Bronchial epithelial cell (primary cell): ENCODE results near the gene ALPI. TPM values are rescaled to one million over a fixed set of nuclear protein-coding genes. Genes with fewer than 3 reads are reported as not detected.

Experiments used
- DNase-seq: peaks from one replicate; pipeline ENCODE4 v3.0.0-alpha.2; 2010; ENCODE audit warnings: low read depth
- FAIRE-seq: peaks from 2 replicates; lab custom pipeline; 2011; peaks lifted over from hg19 to GRCh38; lab: Jason Lieb, UNC
- H3K27me3 ChIP-seq: 2 replicates; pipeline ENCODE4 v1.5.1; 2011; ENCODE audit warnings: low read length; ENCODE audit not compliant: control insufficient read depth, insufficient read depth
- H3K36me3 ChIP-seq: 2 replicates; pipeline ENCODE4 v1.5.1; 2011; ENCODE audit warnings: low read length; ENCODE audit not compliant: control insufficient read depth, insufficient read depth
- H3K4me3 ChIP-seq: 2 replicates; pipeline ENCODE4 v1.5.1; 2011; ENCODE audit warnings: mild to moderate bottlenecking, low read depth, low read length, control low read depth
- total RNA-seq: library from RNA; depleted of rRNA; stranded (reverse); fragments of >200 nt; gene quantifications from 2 replicates; pipeline ENCODE4 v1.2.1, GENCODE V29; 2014
- TF ChIP-seq, protein P1 (sequence below): IDR thresholded peaks from 2 replicates; pipeline ENCODE4 v1.5.1; 2011; ENCODE audit warnings: mild to moderate bottlenecking, moderate library complexity, low read length, control low read depth, inconsistent platforms; ENCODE audit not compliant: insufficient read depth, severe bottlenecking

ALPI gene
- total RNA-seq, 1 donor from 2014 or later = not detected

DNA sequence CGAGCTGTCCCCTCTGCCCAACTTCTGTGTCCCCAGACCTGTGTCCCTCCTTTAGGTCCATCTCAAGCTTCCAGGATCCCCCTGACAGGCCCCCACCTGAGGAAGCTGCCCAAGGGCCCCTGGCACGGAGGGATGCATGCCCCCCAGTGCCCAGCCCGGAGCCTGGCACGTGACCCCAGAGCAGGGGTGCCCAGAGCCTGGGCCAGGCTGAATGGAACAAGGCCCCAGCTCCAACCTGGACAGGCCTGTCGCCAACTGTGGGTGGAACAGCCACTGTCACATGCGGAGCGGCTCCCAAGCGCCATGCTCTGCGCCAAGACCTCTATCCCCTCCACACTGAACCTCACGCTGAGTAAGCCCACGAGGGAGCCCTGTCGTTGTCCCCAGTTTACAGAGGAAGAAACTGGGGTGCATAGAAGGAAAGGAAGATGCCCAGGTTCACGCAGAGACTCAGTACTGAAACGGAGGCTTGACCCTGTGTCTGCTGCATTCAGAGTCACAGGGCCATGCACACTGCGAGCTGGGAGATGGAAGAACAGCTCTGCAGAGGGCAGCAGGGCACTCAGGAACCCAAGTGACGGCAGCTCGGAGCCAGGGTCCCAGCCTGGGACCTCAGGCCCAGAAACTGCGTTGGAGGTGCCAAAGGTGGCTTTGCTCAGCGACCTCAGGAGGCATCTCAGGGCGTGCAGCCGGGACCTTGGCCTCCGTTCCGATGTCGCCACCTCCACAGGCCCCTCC lies 37.2 kb downstream of the ALPI start:
- Histone ChIP-seq H3K4me3 (no peak overlapping the region), H3K36me3 (no peaks in the 10 kb centered on the region), H3K27me3 (peaks cover 6% of the 10 kb centered on the region)
- no peak for FAIRE-seq
- TF ChIP-seq, protein P1, sequence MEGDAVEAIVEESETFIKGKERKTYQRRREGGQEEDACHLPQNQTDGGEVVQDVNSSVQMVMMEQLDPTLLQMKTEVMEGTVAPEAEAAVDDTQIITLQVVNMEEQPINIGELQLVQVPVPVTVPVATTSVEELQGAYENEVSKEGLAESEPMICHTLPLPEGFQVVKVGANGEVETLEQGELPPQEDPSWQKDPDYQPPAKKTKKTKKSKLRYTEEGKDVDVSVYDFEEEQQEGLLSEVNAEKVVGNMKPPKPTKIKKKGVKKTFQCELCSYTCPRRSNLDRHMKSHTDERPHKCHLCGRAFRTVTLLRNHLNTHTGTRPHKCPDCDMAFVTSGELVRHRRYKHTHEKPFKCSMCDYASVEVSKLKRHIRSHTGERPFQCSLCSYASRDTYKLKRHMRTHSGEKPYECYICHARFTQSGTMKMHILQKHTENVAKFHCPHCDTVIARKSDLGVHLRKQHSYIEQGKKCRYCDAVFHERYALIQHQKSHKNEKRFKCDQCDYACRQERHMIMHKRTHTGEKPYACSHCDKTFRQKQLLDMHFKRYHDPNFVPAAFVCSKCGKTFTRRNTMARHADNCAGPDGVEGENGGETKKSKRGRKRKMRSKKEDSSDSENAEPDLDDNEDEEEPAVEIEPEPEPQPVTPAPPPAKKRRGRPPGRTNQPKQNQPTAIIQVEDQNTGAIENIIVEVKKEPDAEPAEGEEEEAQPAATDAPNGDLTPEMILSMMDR = no peak
- no peak for DNase-seq

DNA sequence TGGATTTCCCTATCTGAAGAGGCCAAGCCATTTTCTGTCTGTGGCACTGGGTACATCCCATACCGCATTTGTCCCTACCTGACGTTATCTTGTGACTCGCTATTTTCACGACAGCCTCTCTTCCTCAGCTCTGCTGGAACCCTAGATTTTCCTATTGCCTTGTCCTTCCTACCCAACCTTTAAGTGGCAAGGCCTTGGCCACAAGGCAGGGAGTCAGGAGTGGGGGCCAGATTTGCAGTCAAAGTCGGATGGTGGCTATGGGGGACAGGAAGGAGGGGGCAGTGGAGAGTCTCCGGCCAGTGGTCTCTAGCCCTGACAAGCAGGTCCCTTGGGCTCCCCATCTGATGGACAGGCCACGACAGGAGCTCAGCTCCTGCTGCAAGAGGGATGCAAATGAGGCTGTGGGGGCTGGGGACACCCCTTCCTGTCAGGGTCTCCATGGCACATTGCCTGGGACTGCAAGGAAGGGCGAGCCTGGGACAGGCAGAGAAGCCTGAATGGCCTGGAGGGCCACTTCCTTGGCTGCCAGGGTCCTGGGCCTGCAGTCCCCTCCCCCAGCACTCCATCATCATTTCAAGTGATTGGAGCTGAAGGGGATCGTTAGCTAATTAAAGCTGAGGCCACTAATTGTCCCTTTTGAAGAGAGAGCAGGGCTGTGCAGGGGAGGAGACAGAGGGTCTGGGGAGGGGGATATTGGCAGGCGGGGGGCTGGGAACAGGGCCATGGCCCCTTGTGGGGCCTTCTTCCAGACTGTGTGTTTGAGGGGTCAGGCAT lies 37.9 kb downstream of the ALPI start:
- H3K36me3 ChIP-seq = no peaks in the 10 kb centered on the region
- H3K4me3 ChIP-seq = no peak overlapping the region
- peaks cover 1% of the 10 kb centered on the region for H3K27me3 ChIP-seq
- TF ChIP-seq, protein P1 = no peak
- DNase-seq (no peak), FAIRE-seq (no peak)

DNA sequence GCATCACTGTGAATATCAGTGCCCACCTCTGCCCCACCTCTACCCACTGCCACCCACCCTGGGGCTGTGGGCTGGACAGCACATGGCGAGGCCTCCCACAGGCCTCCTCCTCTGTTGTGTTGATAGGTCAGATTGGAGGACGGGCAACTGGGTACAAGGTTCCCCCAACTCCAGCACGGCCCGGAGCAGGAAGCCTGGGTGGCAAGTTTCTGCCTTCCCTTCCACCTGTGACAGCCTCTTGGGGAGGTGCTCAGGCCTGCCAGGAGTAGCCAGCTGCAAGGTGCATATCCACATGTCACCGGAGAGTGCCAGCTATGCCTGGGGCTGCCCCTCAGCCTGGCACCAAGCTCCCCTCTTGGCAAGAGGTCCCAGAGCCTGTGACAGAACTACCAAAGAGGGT lies 38.6 kb downstream of the ALPI start:
- FAIRE-seq (no peak), DNase-seq (no peak)
- no peak overlapping the region for H3K4me3 ChIP-seq
- H3K36me3 ChIP-seq = no peaks in the 10 kb centered on the region
- TF ChIP-seq, protein P1 = no peak
- H3K27me3 ChIP-seq = peaks cover 1% of the 10 kb centered on the region

DNA sequence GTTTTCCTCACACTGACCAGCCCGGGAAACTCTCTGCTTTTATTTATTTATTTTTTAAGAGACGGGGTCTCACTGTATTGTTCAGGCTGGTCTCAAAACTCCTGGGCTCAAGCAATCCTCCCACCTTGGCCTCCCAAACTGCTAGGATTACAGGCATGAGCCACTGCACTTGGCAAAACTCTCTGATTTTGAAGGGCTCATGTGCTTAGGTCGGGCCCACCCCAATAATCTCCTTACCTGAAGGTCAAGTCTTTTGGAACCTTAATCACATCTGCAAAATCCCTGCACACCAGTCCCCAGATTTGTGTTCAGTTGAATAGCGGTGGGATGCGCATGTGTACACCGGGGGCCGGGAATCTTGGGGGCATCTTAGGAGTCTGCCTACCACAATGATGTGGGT lies 39.3 kb downstream of the ALPI start:
- Histone ChIP-seq H3K36me3 (no peaks in the 10 kb centered on the region), H3K4me3 (no peak overlapping the region), H3K27me3 (peaks cover 1% of the 10 kb centered on the region)
- TF ChIP-seq, protein P1 = no peak
- DNase-seq (no peak), FAIRE-seq (no peak)

DNA sequence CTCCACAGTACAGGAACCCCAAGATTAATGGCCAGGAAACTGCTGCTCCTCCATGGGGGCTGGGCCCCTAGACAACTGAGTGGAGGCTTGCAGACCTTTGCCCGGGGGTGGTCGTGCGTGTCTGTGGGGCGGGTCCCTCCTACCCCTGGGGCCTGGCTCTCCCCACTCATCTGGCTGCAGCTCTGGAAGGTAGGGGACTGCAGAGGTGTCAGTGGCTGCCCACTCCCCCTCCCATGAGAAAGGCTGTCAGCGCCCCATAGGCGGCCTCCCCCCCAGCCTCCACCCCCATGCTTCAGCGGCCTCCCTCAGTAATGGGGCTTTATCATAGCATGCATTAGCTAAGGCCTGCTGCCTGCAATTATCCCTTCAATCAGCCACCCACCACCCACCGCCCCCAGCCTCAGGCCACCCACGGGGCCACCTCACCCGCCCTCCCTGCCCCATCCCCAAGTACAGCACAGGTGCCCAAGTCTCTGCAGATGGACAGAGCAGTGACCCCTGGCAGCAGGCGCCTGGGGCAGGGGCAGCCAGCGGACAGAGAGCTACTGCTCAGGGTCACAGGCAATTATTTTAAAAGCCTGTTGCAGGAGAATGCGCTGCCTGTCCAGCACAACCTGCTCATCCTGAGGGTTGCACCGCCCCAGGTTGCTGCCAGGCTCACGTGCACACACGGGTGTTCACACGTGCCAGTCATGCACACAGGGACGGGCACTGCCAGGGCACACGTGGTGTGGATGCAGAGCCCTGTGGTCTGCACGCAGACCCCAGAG lies 40.7 kb downstream of the ALPI start:
- Histone ChIP-seq H3K4me3 (no peak overlapping the region), H3K36me3 (no peaks in the 10 kb centered on the region), H3K27me3 (peaks cover 6% of the 10 kb centered on the region)
- DNase-seq = no peak
- FAIRE-seq = no peak
- TF ChIP-seq, protein P1 = no peak
